ENCODE results near the gene SPIRE2. TPM values are rescaled to one million over a fixed set of nuclear protein-coding genes. Genes with fewer than 3 reads are reported as not detected.

SPIRE2 gene
- total and polyA plus RNA-seq, 2 of the 13 experiments (the other 11 are each of a cell fraction or from before 2014, with no cell fraction given) = 13.3 to 37.5 TPM

GRCh38 chr16:89829630-89830437 is 1.6 kb downstream of the SPIRE2 start (continued):
- TF ChIP-seq ZNF263 (CRISPR knock-in tag; IDR thresholded peaks at IDR 0.05) = 0 out of 2 replicates have a peak, but pooled peaks have one; percentile 19
- TF ChIP-seq PTBP1 (IDR thresholded peaks at IDR 0.05; ENCODE audit: low read depth, low read length, poor library complexity, severe bottlenecking) = no peak
- peak; percentile 54; the same call in 1 of the 2 replicates for TF ChIP-seq MTA1 (CRISPR knock-in tag; IDR thresholded peaks at IDR 0.05; ENCODE audit: borderline replicate concordance)
- peak; percentile 67 for TF ChIP-seq HOXA5 (CRISPR knock-in tag; IDR thresholded peaks at IDR 0.05)
- no peak for TF ChIP-seq SOX13 (IDR thresholded peaks at IDR 0.05)
- TF ChIP-seq SOX13 (CRISPR knock-in tag; conservative IDR thresholded peaks at IDR 0.05 in 1 of 2, IDR thresholded peaks at IDR 0.05 in 1 of 2) = peak in 1 of 2 experiments; percentile 62; a peak in 2 of 4 replicates
- peak; percentile 58; the same call in 1 of the 2 replicates for TF ChIP-seq BORCS8-MEF2B (CRISPR knock-in tag; IDR thresholded peaks at IDR 0.05)
- peak; percentile 40; the same call in 1 of the 2 replicates for TF ChIP-seq ZNF232 (CRISPR knock-in tag; IDR thresholded peaks at IDR 0.05; ENCODE audit: borderline replicate concordance)
- TF ChIP-seq ZNF776 (CRISPR knock-in tag; IDR thresholded peaks at IDR 0.05) = no peak
- 0 out of 2 replicates have a peak, but pooled peaks have one; percentile 58 for TF ChIP-seq STAT6 (CRISPR knock-in tag; IDR thresholded peaks at IDR 0.05; ENCODE audit: borderline replicate concordance)
- TF ChIP-seq SP1 (IDR thresholded peaks at IDR 0.05) = no peak
- no peak; the same call in 1 of the 2 replicates for TF ChIP-seq SP1 (CRISPR knock-in tag; IDR thresholded peaks at IDR 0.05)
- 0 out of 2 replicates have a peak, but pooled peaks have one; percentile 36 for TF ChIP-seq ZNF468 (CRISPR knock-in tag; IDR thresholded peaks at IDR 0.05)
- 0 out of 2 replicates have a peak, but pooled peaks have one; percentile 64 for TF ChIP-seq TMF1 (CRISPR knock-in tag; IDR thresholded peaks at IDR 0.05; ENCODE audit: low read depth)
- TF ChIP-seq ZSCAN31 (CRISPR knock-in tag; IDR thresholded peaks at IDR 0.05; ENCODE audit: low read depth) = peak; percentile 78
- no peak for TF ChIP-seq DDIT3 (CRISPR knock-in tag; IDR thresholded peaks at IDR 0.05)
- peak; percentile 37 for TF ChIP-seq HNRNPLL (IDR thresholded peaks at IDR 0.05; ENCODE audit: low read depth, low read length, poor library complexity, severe bottlenecking)
- no peak for TF ChIP-seq ZNF33A (CRISPR knock-in tag; IDR thresholded peaks at IDR 0.05; ENCODE audit: borderline replicate concordance)
- TF ChIP-seq MAFK (conservative IDR thresholded peaks at IDR 0.05 in 1 of 2, IDR thresholded peaks at IDR 0.05 in 1 of 2; ENCODE audit: low read length in 2 of 2) = no peak
- TF ChIP-seq FOXA1 (IDR thresholded peaks at IDR 0.05) = no peak
- peak; percentile 64 for TF ChIP-seq FOXA1 (CRISPR knock-in tag; IDR thresholded peaks at IDR 0.05)
- no peak for TF ChIP-seq ZFP62 (CRISPR knock-in tag; IDR thresholded peaks at IDR 0.05)
- TF ChIP-seq ZNF670 (CRISPR knock-in tag; IDR thresholded peaks at IDR 0.05; ENCODE audit: borderline replicate concordance) = 0 out of 2 replicates have a peak, but pooled peaks have one; percentile 59
- TF ChIP-seq GABPA (IDR thresholded peaks at IDR 0.05; ENCODE audit: low read depth, low read length) = peak; percentile 18; the same call in 1 of the 2 replicates
- TF ChIP-seq GABPA (CRISPR knock-in tag; IDR thresholded peaks at IDR 0.05; ENCODE audit: low read depth) = peak; percentile 79

Measured in HepG2 (cell line).